Stimulated activated CD8-positive, alpha-beta memory T cell treated with anti-CD3 and anti-CD28 coated beads, Interleukin-4, amount 100 ng/mL, for 1 hour (primary cell): ENCODE data around the gene CTDP1.

ENCODE experiments used
- DNase-seq, 2 donors: peaks; one replicate each; pipeline ENCODE4 v3.0.0-alpha.2; 2020; ENCODE audit warnings: low read depth in 2 of 2, low spot score in 1 of 2

Gene CTDP1

DNA sequence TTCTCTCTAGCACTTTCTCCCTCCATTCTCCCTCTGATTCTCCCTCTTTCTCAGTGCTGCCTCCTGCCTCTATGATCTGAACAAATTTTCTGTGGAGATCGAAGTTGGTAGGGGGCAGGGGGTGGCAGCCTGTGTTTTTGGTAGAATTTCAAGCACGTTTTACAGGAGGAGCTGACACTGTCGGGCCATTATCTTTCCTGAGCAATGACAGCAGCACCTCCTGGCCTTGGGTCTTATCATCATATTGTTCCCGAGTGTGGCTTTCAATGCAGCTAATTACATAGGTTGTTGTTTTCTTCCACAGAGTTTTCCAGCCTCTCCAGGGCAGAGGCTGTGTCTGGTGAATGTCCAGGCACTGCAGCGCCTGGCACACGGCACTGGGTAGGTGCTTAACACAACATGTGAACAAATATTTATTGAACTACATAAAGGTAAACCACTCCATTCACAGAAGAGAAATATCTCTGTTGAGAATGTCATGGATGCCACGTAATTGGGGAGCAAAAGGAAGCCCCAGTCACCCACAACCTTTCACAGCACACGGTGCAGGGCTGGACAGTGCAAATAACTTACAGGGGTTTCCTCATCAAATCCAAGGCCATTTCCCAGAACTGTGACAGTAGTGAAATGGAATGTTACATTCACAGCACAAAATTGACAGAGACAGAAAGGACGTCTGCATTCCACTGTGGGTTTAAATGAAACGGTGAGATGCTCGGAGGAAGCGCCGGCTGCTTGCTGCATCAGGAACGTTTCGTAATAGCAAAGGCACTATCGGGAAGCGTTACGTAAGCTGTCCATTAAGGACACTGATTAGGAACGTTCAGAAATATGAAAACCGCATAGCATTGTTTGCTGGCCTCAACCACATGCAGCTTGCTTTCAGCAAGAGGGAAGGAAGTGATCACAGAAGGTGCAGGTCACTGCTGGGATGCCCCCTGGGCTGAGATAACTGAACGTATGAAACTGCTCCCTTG, 111.7 kb downstream of the CTDP1 start:
- no peak for DNase-seq

DNA sequence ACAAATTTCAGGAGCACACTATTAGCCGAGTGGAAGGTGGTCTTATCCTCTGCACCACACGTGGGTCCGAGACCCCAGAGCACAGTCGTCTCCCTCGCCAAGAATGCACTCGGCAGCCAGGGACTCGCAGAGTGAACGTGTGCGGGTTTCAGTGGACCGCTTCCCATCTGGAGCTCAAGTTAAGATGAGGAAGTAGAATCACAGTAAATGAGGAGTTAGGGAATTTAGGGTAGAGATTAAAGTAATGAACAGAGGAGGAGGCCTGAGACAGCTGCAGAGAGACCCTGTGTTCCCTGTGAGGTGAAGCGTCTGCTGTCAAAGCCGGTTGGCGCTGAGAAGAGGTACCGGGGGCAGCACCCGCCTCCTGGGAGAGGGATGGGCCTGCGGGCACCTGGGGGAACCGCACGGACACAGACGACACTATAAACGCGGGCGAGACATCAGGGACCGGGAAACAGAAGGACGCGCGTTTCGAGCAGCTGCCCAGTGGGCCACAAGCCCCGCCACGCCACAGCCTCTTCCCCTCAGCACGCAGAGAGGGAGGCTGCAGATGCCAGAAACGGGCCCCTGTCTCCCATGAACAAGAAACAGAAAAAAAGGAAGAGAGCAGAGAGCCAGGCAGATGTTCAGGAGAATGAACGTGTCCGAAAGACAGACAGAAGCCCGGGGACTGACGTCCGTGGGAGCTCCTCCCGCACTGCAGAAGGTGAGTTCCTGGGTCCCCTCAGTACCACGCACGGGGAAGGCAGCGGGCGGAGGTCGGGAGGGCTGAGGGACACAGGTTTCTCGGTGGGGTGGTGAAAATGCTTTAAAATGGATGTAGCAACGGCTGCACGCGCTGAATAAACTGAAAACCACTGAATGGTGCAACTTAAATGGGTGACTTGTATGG, 112.7 kb downstream of the CTDP1 start:
- no peak for DNase-seq

DNA sequence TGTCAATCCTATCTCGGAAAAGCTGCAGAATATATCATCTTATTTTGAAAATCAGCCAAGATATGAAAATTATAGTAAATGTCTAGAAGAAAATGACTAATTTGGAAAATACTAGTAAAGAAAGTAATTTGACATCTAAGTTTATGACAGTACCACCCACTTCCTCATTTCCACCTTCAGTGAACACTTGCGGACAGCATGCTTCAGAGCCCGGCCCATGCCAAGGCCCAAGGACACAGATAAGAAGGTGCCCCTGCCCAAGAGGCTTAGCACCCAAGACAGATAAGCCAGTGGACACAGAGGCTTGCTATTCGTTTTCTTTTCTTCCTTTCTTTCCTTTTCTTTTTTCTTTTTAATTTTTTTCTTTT, 113.4 kb downstream of the CTDP1 start:
- DNase-seq, result no peak

DNA sequence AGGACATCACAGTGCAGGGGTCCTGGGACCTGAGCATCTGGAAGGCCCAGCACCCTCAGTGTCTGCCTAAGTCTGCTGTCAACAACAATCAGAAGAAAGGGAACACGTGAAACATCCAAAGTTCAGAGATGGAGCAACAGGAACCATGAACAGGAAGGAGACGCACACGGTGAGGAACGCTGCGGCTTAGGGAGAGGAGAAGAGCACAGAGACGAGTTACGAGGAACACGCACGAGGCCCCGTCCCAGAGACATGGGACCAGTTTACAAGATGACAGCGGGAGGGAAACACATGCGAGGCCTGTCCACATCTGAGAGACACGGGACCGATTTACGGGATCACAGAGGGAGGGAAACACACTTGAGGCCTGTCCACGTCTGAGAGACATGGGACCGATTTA, 115.2 kb downstream of the CTDP1 start:
- DNase-seq, result no peak

DNA sequence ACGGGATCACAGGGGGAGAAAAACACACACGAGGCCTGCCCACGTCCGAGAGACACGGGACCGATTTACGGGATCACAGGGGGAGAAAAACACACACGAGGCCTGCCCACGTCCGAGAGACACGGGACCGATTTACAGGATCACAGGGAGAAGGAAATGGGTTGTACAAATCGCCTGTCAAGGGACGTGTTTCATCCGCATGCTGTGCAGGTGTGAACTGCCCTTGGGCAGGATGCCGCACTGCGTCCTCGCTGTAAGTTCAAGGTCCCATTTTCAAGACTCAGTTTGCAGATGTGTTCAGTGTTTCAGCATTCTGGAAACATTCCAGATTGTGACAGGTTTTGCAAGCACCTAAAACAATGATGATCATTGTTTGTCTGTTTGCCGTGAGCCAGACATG, 115.8 kb downstream of the CTDP1 start:
- DNase-seq, result no peak

DNA sequence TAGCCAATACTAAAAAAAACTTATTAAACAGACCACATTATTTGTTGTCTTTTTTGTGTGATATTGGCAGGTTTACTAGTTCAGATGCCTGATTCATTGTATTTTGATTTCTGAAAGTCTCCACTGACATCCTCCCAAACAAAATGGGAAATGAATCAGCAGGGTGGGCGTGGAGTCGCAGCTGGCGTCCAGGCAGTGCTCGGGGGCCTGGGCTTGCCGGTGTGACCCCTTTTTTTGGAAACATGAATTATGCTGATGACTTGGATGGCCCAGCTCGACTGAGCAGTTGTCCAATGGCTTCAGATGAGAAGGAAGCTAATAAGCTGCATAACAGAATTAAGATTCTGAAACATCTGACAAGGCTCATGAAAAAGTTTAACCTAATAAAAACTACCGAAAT, 116.4 kb downstream of the CTDP1 start:
- no peak for DNase-seq

DNA sequence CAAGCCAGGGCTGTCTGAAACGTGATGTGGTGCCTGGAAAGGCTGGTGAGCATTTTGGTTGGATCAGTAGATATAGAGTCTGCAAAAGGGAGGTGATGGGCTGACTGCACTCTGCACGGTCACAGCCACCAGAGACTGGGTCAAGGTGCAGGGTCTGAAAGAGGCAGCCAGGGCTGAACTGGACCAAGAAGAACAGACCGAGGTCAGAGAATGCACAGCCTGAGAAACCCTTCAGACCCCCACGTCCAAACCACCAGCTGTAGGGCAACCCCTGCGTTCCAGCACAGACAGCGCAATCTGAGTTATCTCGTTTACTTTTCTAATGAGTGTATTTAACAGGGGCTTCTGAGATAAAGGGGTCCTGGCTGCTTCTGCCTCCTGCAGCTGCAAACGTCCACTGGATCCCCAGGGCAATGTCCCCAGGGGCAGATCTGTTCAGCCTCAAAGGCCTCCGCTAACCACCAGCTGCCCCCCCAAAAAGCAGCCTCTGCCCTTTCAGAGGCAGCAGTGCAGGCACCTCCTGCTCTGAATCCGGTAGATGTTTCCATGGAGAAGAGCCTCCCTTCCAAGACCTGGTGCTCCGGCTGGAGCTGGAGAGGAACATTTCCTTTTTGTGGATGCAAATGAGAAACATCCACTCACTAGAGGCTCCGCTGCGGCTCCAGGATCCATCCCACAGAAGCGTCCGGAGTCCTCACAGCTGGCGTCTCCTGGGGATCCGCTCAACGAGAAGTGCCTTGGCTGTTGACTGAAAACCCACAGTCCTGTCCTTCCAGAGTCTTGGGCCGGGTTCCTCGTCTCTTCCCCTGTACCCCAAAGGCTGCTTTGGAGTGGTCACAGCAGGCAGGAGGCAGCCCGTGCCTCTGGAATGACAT, 117.2 kb downstream of the CTDP1 start:
- DNase-seq, result no peak

DNA sequence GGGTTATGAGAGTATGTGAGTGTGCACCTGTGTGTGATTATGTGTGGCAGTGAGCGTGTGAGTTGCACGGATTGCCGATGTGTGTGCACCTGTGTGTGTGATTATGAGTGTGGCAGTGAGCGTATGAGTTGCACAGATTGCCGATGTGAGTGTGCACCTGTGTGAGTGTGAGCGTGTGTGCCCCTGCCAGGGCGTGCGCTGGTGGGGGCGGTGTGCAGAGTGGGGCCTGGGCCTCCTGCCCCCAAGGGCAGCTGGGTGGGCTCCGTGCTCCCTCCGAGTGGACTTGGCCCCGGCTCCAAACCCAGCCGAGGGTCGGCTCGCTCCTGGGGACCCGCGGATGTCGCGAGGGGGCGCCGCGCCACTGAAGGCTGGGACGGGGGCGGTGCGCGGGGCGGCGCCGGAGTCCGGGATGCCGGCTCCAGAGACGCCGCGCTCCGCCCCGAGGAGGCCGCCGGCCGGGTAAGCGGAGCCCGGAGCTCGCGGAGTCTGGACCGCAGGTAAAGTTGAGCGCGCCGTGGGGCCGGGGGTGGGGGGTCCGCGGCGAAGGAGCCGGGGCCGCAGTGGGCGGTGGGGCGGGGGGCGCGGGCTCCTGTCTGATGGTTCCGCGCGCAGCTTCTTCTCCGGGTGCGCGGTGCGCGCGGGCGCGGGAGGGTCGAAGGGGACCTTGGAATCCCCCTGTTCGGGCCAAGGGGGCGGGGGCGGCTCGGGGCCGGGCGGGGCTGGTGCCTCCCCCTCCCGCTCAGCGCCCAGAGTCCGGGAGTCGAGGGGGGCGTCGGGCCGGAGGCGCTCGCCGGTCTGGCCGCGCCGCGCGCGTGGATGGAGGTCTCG, 118.1 kb downstream of the CTDP1 start, which contains the start of gene KCNG2:
Gene KCNG2 (plus strand): TSS at position 421 of the 828 bp plus-strand sequence. CDS start 65,730 bp downstream, outside the sequence.
- DNase-seq, result no peak

DNA sequence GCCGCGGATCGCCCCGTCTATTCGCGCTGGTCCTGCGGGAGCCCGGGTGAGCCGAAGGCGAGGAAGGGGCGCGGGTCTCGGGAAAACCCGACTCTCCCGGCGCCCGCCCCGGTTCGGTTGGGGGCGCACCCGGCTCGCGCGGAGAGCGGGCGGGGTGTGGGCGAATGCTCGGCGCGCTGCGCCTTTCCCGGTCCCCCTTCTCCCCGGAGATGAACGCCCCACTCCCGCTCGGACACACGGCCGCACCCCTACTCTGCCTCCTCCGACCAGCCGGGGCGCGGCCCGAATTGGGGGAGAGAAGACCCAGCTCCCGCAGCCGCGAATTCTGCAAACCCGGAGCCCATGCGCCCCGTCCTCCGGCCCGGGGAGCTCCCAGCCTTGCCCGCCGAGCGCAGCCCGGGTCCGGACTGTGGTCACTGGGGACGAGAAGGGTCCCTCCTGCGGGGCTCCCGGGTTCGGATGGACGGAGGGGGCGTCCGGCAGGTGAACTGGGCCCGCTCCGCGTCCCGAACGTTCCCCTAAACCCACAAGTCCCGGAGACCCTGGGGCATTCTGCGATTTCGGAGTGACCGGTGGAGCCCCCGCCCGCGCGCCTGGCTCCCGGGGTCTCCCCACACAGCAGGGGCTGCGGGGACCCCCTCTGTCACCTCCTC, 118.9 kb downstream of the CTDP1 start:
- no peak for DNase-seq

DNA sequence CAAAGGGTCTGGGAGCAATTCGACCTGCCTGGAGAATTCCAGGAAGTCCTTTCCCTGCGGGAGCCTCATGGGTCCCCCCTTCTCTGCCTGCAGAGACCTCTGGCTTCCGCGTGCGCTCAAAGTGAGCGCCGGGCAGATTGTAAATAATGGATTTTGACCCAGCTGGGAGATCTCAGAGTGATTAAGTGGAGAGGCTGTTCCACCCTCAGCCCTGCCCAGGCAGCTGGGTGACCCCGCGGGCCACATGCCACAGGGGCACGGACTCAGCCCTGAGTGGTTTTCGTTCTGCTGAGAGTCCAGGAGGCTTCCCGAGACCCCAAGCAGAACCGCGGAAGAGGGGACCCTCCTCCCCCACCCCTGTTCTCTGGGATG, 119.4 kb downstream of the CTDP1 start:
- no peak for DNase-seq

DNA sequence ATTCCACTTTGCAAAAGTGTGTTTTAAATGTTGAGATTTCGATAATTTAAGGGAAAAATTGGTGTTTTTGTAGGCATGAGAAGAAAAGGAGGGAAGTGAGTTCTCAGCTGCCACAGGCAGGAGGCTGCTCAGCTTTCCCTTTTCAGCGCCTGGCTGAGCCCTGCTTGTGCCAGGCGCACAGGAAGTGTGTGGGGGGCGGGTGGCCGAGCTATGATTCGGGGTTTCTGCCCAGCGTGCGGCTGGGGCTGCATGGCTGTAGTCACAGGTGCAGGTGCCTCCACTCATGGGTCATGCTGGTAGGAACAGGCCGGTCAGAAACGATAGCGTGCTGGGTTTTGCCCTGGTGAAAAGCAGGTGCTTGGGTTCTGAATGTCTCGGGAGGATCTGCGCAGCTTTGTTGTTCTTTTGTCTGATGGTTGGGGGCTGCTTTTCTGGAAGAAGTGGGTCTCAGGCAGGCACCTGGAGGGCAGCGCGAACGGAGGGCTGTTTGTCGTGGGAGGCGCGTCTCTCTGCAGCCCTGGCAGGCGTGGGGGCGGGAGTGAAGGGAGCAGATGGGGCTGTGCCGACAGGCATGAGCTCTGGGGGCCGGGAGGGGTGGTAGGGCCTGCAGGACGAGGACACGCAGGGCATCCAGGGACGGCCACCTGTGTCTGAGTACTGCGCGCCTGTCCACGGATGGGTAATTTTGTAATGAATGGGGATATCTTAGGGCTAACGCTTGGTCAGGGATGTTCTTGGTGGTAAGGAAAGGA, 120.2 kb downstream of the CTDP1 start:
- no peak for DNase-seq

DNA sequence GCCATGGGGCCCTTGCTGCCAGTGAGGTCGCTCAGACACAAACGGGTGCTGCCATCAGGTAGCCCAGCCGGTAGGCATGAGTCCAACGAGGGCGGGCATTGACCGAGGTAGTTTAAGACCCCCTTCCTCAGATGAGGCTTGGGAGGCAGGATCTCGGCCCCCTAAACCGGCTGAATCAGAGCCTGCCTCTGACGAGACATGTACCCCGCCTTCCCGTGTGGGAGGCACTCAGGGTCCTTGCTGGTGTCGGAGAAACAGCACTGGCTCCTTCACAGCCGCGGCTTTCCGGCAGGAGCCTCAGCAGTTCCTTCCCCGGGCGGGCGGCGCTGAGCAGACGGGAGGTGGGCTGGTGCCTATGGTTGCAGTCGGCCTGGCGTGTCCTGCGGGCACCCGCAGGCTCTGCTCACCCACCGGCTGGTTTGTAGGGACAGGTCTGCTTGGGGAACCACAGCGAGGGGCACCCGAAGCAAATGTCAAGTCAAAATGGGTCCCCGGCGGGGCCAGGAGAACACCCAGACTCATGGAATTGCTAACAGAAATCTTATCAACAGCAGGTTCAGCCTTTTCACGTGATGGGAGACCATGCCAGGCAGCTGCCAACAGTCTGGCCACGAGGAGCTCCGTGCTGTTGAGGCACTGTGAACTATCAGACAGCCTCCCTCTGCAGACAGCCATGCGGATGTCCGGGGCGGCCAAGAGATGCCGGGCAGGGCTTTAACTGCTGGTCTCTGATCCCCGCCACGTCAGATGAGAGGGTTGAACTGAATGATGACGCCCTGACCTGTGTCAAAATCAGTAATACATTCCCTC, 121.0 kb downstream of the CTDP1 start:
- no peak for DNase-seq

DNA sequence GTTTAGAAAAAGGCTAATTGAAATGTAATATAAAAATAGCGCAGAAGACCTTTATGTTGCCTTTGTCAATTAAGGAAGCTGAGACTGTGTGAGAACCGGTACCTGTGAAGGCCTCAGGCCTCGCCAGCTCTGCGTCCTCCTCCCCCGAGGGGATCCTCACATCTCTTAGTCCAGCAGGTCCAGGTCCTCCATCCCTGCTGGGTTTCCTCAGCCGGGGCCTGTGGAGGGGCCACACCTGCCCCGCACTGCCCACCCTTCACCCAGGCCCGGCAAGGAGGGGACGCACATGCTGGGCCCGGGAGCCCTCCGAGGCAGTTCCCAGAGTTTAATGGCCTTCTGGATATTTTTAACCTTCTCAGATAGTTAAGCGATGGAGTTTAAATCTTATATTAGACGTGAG, 121.6 kb downstream of the CTDP1 start:
- DNase-seq, result no peak

DNA sequence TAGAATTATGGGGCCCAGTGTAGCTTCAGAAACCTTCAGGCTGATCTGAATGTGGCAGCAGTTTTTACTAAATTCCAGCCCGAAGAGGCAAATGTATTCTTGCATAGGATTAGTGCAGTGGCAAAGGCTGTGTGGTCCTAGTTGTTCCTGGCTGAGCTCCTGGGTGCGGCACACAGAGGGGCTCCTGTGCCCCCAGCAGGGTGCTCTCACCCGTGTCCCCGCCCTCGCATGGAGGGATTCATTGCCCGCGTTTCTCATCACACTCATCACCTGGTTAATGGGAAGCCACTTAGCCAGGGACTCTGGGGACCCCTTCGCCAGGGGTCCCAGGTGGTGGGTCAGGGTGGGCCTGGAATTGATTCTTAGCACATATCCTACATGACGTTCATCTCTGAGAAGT, 122.0 kb downstream of the CTDP1 start:
- DNase-seq, result no peak

DNA sequence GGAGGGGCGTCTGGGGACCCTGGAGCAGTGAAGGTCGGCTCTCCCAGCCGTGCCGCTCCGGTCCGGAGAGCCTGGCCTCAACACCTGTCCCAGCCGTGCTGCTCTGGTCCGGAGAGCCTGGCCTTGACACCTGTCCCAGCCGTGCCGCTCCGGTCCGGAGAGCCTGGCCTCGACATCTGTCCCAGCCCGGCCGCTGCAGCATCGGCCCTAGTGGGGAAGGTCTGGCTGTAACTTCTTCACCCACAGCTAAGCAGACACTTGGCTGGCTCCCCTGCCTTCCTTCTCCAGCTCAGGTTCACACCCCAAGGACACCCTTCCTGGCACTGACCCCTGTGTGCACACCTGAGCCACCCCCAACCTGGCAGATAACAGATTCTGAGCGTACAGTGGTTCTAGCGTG, 122.7 kb downstream of the CTDP1 start:
- no peak for DNase-seq

DNA sequence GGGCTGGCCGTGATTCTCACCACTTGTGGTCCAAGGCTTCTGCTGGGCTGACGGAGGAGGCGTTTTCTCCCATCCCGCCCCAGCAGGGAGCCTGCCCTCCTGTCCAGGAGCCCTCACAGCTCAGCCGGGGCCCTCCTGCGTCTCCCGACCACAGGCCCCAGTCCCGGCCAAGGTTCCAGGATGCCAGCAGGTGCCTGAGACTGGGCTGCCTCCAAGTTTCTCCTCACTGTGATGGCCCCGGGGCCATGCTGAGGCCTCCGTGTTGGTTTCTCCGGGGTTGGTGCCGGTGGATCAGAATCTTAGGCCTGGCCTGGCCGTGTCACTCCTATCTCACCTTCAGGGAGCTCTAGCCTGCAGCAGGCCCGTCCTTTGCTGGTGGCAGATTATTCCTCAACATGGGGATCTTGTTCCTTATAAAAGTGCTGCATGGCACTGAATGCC, 124.0 kb downstream of the CTDP1 start:
- DNase-seq, result no peak
